Caco-2 (cell line): ENCODE measurements around the gene VAPA. TPM values are rescaled to one million over a fixed set of nuclear protein-coding genes. Genes with fewer than 3 reads are reported as not detected.

Experiments
- BruUV-seq: library from RNA; stranded (reverse); fragments of 400-500 nt; replicated peaks from 2 replicates; lab custom pipeline; 2021; lab: Mats Ljungman, UMichigan
- CTCF ChIA-PET: fragments of 300-600 bp; sonication (Branson Sonifier 250); formaldehyde crosslinking; loops from one replicate; lab custom pipeline; 2022; ENCODE audit warnings: antibody characterized with exemption; lab: Charles Lee
- POLR2A ChIA-PET: fragments of 300-600 bp; sonication (Branson Sonifier 250); formaldehyde crosslinking; loops from one replicate; lab custom pipeline; 2022; ENCODE audit warnings: antibody characterized with exemption; lab: Charles Lee
- DNase-seq, 2 experiments: peaks; one replicate each; pipeline versions ENCODE4 v3.0.0 to v3.0.0-alpha.2; 2020 to 2022
- H3K27me3 ChIP-seq: replicated peaks from 2 replicates; pipeline ENCODE4 v1.6.0; 2011; ENCODE audit warnings: low read length; ENCODE audit not compliant: control insufficient read depth, insufficient read depth
- H3K36me3 ChIP-seq: 2 replicates; pipeline ENCODE4 v1.5.1; 2011; ENCODE audit warnings: low read length; ENCODE audit not compliant: control insufficient read depth, insufficient read depth
- H3K4me1 ChIP-seq: fragments of 250-450 bp; sonication (Bioruptor Pico); 2 replicates; pipeline ENCODE4 v1.5.1; 2020; ENCODE audit warnings: mild to moderate bottlenecking
- H3K4me3 ChIP-seq: 2 replicates; pipeline ENCODE4 v1.5.1; 2011; ENCODE audit warnings: low read depth, mild to moderate bottlenecking, control low read depth, low read length
- H3K9me3 ChIP-seq: fragments of 250-450 bp; sonication (Bioruptor Pico); 2 replicates; pipeline ENCODE4 v1.5.1; 2020; ENCODE audit warnings: mild to moderate bottlenecking, moderate library complexity
- H3K27ac Mint-ChIP-seq: one replicate; pipeline ENCODE4 v1.8.0; 2022; ENCODE audit warnings: mixed read lengths; ENCODE audit not compliant: unreplicated experiment
- H3K27me3 Mint-ChIP-seq: one replicate; pipeline ENCODE4 v1.8.0; 2022; ENCODE audit warnings: mixed read lengths; ENCODE audit not compliant: insufficient read depth, unreplicated experiment
- H3K36me3 Mint-ChIP-seq: one replicate; pipeline ENCODE4 v1.8.0; 2022; ENCODE audit warnings: mild to moderate bottlenecking, mixed read lengths; ENCODE audit not compliant: insufficient read depth, unreplicated experiment
- H3K4me1 Mint-ChIP-seq: one replicate; pipeline ENCODE4 v1.8.0; 2022; ENCODE audit warnings: low read depth, mixed read lengths; ENCODE audit not compliant: unreplicated experiment
- H3K4me3 Mint-ChIP-seq: one replicate; pipeline ENCODE4 v1.8.0; 2022; ENCODE audit warnings: mild to moderate bottlenecking, moderate library complexity, mixed read lengths; ENCODE audit not compliant: unreplicated experiment
- H3K9me3 Mint-ChIP-seq: one replicate; pipeline ENCODE4 v1.8.0; 2022; ENCODE audit warnings: mixed read lengths; ENCODE audit not compliant: unreplicated experiment
- CTCF ChIP-seq, 2 experiments: fragments of 200-600 bp in 1 of 2; IDR thresholded peaks; 1 replicate in 1 of 2; 2 replicates in 1 of 2; pipeline versions ENCODE4 v1.5.1 to v1.8.0; 2011 to 2022; ENCODE audit warnings: antibody characterized with exemption in 1 of 2, control low read depth in 1 of 2, inconsistent platforms in 1 of 2, low read depth in 1 of 2, low read length in 1 of 2, mild to moderate bottlenecking in 1 of 2, moderate library complexity in 1 of 2; ENCODE audit not compliant: insufficient read depth in 1 of 2, severe bottlenecking in 1 of 2, unreplicated experiment in 1 of 2
- intact Hi-C: fragments of 100-400 bp; cut with micrococcal nuclease; formaldehyde crosslinking; loops from one replicate; pipeline ENCODE4 v1.10.0; 2022; ENCODE audit not compliant: unreplicated experiment
- total RNA-seq: library from RNA; stranded (reverse); gene quantifications from 2 replicates; pipeline ENCODE4 v1.2.3, GENCODE V29; 2022

VAPA gene
- total RNA-seq, 1 experiment from 2014 or later: 222 TPM

- Mint-ChIP-seq H3K9me3 (no peaks in the 10 kb centered on the region), H3K4me1 (no peaks in the 10 kb centered on the region), H3K27me3 (no peaks in the 10 kb centered on the region), H3K27ac (no peak overlapping the region), H3K4me3 (no peak overlapping the region), H3K36me3 (no peaks in the 10 kb centered on the region)
- no TSS peak for BruUV-seq
- no peaks in the 10 kb centered on the region for H3K36me3 ChIP-seq
- H3K9me3 ChIP-seq: no peaks in the 10 kb centered on the region
- intact Hi-C loops: no loop called here
- CTCF ChIA-PET: no interaction called here
- H3K4me1 ChIP-seq: no peaks in the 10 kb centered on the region
- H3K4me3 ChIP-seq: no peak overlapping the region
- no peak for DNase-seq
- POLR2A ChIA-PET: no interaction called here
- no peak for TF ChIP-seq CTCF (IDR thresholded peaks at IDR 0.05; ENCODE audit: insufficient read depth in 1 of 2, low read depth in 1 of 2, low read length in 1 of 2, severe bottlenecking in 1 of 2, unreplicated experiment in 1 of 2)
- H3K27me3 ChIP-seq: no peaks in the 10 kb centered on the region
These were observed 7.3 kb upstream of the VAPA start for GRCh38 chr18:9906481-9906880.

GRCh38 chr18:9907867-9908266, 5.9 kb upstream of the VAPA start:
- no peak for DNase-seq
- no peaks in the 10 kb centered on the region for H3K4me1 ChIP-seq
- Mint-ChIP-seq H3K27me3 (no peaks in the 10 kb centered on the region), H3K4me3 (no peak overlapping the region), H3K9me3 (no peaks in the 10 kb centered on the region), H3K36me3 (no peaks in the 10 kb centered on the region), H3K4me1 (no peaks in the 10 kb centered on the region), H3K27ac (no peak overlapping the region)
- no TSS peak for BruUV-seq
- no peaks in the 10 kb centered on the region for H3K9me3 ChIP-seq
- ChIA-PET POLR2A (no interaction called here), CTCF (no interaction called here)
- intact Hi-C loops: no loop called here
- no peaks in the 10 kb centered on the region for H3K27me3 ChIP-seq
- no peak overlapping the region for H3K4me3 ChIP-seq
- H3K36me3 ChIP-seq: no peaks in the 10 kb centered on the region
- TF ChIP-seq CTCF (IDR thresholded peaks at IDR 0.05; ENCODE audit: insufficient read depth in 1 of 2, low read depth in 1 of 2, low read length in 1 of 2, severe bottlenecking in 1 of 2, unreplicated experiment in 1 of 2): no peak

GRCh38 chr18:9910071-9910470, 3.7 kb upstream of the VAPA start:
- ChIA-PET CTCF (no interaction called here), POLR2A (no interaction called here)
- no peak for TF ChIP-seq CTCF (IDR thresholded peaks at IDR 0.05; ENCODE audit: insufficient read depth in 1 of 2, low read depth in 1 of 2, low read length in 1 of 2, severe bottlenecking in 1 of 2, unreplicated experiment in 1 of 2)
- no peak for DNase-seq
- H3K9me3 ChIP-seq: no peaks in the 10 kb centered on the region
- no peaks in the 10 kb centered on the region for H3K4me1 ChIP-seq
- H3K27me3 ChIP-seq: no peaks in the 10 kb centered on the region
- Mint-ChIP-seq H3K27me3 (no peaks in the 10 kb centered on the region), H3K27ac (no peak overlapping the region), H3K9me3 (no peaks in the 10 kb centered on the region), H3K4me1 (no peaks in the 10 kb centered on the region), H3K4me3 (no peak overlapping the region), H3K36me3 (no peaks in the 10 kb centered on the region)
- no TSS peak for BruUV-seq
- H3K36me3 ChIP-seq: no peaks in the 10 kb centered on the region
- intact Hi-C loops: loop anchor here (5.0 kb wide), 1 partner anchor 83 kb away; no protein-coding TSS in a partner anchor
- no peak overlapping the region for H3K4me3 ChIP-seq
